ENCODE data around the gene XK.
A peak's percentile ranks its signal among the peaks of the same experiment; 100 is the strongest.

The XK gene

DNA sequence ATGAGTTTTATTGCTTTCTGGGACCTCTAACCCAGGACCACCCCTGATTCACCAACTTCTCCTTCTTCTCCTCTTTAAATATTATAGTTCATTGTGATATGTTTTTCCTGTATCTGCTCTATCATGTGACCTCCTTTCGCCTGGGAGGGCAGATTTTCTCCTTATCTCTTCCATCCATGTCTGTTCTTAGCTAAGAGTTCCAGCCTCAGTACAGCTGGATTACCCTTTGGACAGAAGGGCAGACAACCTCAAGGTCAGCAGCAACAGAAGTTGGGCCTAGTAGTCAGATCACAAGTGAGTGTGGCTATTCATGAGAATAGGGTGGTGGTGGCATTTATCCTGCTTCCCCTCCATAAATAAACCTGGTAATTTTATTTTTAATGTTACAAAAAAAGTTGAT, 5.7 kb upstream of the XK start:
- no peak for DNase-seq (ENCODE audit: low read depth)

DNA sequence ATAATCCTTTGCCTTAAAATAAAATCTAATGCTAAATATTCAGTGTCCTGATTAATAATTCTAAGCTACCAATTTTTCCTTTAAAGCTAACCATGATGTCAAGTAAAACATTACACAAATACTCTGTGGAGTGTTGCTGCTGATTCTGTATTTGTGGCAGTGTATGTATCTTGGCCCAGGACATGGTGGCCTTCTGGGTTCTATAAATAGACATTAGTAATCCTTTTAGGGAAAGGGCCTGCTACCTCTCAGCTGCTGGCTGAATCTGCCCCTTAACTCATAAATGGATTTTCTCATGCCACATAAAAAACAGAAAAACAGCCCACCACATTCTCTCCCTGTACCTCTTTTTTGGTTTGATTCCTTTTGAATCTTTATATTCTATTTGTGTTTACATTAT, 1.2 kb upstream of the XK start:
- DNase-seq (ENCODE audit: low read depth): no peak

DNA sequence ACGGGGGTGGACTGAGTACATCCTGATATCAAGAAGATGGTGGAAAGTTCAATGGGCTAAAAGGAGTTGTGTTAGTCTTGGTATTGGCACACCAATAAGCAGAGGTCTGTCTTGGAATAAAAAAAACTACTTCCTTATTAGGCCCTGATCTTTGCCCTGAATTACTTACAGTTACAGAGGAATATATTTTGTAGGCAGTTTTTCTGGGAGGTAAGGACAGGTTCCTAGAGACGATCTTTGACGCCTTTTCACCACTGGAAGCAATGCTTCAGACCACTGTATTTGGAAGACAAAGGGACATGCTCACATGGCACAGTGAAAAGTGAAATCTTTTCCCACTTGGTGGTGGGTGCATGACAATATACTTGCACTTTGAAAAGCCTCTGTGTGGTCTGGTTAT, 618 bp upstream of the XK start:
- DNase-seq (ENCODE audit: low read depth): no peak

DNA sequence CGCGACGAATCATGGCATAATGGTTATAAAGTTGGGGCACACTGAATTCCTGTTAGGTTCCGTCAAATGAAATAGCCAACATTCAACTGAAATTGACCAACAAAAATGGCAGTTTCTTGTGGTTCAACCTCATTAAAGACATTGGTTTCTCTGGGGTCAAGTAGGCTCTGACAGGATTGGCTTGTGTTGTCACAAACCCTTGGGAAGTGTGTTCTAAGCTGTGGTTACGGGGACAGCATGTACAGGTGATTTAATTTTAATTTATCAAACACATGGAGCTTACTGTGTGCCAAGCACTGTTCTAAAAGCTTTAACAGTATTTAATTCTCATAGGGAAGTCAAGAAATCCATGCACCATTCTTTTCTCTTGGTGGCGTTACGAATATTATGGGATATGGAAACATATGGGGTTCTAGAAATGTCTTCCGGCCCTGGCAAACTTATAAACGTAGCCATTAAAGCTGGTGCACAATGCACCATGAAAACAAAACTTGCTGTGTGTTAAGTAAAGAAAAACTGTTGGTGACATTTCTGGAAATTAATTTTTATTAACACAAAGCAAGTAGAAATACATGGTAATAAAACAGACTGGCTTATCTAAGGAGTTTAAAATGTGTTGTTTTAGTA, 891 bp downstream of the XK start:
- no peak for DNase-seq (ENCODE audit: low read depth)

DNA sequence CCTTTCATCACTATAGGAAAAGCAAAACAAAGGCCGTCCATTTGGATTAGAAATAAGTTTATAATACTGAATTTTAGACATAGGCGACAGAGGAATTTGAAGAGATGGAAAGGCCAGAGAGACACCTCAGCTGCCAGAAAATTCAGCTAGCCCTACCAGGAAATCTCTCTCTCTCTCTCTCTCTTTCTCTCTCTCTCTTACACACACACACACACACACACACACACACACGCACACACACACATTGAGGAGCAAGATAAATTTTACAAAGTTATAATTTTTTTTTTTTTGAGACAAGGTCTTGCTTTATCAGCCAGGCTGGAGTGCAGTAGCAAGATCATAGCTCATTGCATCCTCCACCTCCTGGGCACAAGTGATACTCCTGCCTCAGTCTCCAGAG, 1.4 kb downstream of the XK start:
- no peak for DNase-seq (ENCODE audit: low read depth)

DNA sequence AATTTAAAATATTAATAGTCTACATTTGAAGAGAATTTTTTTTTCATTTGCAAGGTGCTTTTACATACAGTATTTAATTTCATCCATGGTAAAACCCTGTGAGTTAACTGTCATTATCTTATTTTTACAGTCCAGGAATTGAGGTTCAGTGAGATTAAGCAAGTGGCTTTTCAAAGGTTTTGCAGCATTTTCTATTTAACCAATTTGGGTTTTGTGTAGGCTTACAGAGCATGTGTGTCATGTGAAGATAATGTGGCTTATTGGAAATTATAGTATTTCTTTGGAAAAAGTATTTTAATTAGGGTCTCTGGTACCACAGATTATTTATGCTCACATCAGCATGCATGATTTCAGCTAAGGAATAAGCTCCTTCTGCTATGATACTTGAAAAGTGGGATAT, 4.5 kb downstream of the XK start:
- no peak for DNase-seq (ENCODE audit: low read depth)

DNA sequence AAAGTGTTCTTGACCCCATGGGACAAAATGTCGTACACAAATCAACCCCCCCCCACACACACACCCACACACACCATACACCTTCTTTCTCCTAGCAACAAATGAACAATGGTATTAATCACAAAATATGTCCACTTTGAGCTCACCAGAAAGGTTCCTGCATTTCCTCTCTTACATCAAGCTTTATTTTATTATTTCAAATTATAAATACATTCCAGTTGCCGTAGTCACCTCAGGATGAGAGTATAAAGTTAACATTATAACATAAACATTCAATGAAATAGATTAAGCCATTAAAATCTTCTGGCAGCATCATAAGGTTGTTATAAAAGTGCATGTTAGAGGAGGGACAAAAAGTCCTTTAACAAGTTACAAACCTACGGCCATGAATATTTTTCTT, 7.3 kb downstream of the XK start:
- DNase-seq (ENCODE audit: low read depth): no peak

DNA sequence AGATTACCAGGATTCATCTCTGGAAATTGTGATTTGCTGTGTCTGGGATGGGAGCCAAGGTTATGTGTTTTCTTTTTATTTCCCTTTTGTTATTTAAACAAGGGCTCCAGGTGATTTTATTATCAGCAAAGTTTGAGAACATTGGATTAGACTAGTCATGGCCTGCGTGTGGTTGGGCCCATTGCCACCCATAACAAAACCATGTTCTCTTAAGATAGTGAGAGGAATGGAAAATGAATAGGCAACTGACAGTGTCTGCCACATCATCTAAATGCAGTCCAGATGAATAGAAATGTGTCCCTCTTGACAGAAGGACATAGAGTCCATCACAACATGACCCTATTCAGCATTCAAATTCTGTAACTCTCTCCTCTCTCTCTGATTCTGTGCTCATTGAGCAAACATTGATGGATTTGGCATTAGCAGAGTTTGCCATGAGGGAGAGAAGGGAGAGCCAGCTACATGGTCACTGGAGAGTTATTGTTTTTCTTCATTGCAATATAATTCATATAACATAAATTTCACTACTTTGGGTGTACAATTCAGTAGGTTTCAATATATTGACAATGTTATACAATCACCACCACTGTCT, 11.7 kb downstream of the XK start:
- DNase-seq (ENCODE audit: low read depth): no peak

DNA sequence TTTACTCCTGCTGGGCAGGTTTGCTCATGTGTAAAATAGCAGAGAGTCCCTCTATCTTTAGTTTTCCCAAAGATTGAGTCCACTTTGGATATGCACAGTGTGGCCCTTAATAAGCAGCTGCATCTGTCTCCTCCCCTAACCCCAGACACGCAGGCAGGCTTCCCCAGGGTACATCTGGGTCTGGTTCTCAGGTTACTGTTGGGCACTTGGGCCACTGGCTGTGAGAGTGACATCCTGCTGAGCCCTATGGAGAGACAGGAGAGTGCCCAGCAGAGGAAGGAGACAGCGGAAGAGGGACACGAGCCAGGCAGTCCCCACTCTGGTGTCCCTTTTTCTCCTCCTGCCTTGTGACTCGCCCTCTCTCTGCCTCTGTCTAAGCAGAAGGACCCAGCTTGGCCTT, 16.0 kb downstream of the XK start:
- no peak for DNase-seq (ENCODE audit: low read depth)

DNA sequence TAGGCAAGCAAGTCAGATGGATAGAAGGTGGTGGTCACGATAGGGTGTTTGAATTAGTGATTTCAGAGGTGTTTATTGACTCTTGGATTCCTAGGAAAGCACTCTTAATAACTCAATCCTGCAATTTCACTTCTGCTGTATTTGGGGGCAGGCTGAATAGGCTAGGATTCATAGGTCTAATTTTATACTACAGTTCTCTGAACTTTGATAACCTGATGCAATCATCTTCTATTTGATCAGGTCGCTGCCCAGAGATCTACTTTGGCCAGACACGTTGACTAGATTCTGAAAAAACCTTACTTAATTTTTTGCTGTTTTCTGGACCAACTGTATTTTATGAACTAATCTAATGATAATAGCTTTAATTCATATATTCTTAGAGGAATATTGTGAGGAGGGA, 26.4 kb downstream of the XK start:
- DNase-seq (ENCODE audit: low read depth): no peak

DNA sequence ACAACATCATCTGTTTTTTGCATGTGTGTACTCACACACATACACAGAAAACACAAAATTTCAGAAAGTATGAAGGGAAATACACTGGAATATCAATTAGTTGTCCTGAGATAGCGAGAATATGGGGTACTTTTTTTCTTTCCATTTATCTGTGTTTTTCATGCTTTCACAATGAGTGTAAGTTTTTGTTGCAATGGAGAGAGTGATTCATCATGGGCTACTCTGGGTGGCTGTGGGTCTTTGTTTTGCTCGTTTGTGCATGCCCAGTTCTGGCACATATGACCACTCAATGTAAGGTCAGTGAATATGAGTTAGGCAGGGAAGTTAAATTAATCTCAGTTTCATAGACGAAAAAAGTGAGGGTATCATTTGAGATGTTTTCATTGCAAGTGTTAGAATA, 26.9 kb downstream of the XK start:
- no peak for DNase-seq (ENCODE audit: low read depth)

DNA sequence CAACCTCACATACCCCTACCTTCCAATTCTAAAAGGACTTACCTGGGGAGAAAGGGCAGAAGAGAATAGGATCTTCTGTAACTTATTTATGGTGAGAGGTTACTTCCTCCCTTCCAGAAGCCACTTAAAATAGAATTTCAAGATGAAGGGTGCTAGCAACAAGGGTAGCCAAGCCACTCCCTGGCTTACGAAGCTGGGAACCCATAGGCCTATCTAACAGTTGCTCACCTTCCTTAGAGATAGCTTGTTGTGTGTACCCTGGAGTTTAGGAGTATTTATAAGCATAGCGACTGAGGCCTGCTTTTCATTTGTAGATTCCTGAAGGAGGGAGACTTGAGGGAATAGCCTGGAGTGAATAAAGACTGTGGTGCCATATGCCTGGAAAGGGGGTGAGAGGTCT, 28.9 kb downstream of the XK start:
- DNase-seq (ENCODE audit: low read depth): no peak

DNA sequence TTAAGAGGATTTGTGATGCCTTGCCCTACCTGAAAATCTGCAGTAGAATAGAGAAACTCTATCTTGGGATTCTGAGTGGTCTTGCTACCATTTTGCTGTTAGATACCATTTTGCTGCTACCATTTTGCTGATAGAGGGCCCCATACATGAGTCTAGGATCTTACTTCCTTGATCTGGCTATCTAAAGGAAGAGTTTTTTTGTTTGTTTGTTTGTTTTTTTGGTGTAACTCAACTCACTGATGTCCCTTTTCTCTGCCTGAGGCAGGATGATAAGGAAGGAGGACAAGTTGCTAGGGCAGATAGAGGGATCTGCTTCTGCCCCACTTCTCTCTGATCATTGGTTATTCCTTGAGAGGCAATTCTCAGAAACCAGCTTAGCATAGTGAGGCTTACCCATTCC, 31.0 kb downstream of the XK start:
- DNase-seq (ENCODE audit: low read depth): no peak

DNA sequence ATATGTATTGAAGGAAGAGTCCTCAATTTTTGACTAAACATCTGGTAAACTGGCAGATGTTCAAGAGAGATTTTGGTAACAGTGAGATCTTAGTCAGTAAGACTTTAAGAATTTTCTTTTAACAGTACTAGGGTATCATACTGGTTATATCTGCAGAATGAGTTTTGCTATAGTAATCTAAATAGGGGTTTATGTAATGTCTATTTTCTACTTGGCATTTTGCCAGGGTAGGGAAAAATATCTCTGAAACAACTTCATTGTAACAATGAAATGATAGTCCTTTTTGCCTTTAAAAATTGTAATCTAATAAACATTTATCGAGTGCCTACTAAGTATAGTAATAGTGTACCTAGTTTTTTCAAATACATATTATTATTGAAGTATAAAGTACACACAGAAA, 32.1 kb downstream of the XK start:
- DNase-seq (ENCODE audit: low read depth): no peak

DNA sequence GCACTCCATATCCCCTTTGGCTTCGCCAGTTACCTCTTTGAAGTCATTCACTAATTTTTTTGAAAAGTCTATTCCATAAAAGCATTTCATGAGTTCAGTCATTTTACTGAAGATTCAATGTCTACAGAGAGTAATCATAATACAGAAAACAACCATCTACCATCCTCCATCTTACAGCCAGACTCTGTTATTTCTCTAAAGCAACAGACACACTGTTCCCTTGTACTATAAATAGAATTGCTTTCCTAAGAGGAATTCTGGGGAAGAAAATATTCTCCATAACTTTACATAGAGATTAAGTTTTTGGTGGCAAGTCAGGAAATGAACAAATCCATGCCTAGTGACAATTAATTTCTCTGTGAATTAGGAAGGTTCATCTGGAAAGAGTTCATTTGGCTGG, 37.0 kb downstream of the XK start:
- no peak for DNase-seq (ENCODE audit: low read depth)

DNA sequence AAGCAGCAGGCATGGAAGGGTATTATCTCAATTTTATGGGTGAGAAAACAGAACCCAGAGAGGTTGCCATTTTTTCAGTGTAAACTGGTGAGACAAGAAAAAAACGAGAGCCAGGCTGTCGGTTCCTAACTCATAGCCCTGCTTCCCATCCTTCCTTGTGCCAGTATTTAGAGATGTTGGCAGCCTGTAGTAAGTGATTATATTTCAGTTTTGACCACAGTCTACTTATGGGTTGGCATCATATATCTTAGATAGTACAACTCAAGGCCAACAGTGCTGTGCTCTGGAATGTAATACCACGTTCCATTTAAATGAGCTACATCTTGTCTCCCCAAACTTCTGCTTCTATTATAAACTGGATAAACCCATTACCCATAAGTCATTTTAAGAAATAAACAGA, 40.8 kb downstream of the XK start:
- DNase-seq (ENCODE audit: low read depth): no peak

DNA sequence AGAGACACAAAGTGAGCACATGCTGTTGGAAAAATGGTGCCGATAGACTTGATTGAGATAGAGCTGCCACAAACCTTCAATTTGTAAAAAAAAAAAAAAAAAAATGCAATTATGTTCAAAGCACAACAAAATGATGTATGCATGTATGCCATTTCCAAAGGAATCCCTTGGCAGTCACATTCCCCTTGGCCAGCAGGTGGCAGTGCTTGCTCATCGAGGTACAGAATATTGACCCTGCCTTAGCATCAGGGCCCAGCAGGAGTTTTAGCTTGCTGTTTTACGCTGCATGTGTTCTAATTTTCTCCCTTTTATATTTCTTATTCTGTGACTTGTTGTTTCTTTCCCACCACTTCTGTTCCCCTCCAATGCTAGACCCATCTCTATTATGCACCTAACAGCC, 59.8 kb downstream of the XK start:
- peak; percentile 71 for DNase-seq (ENCODE audit: low read depth)

DNA sequence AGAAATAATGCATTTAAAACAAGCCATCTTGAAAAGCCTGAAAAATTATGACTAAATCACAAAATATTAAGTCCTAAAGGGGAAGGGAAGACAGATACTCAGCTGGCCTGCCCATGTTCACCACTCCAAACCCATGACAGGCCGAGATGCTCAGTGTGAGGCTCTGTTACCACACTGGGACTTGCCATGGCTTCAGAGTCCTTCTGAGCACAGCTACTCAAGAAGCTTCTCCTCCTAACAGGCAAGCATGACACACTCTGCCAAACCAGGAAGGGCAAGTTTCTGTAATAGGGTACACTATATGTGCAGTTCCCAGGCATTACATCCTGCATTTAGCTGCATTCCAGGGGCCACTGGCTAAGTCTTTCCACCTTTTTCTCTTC, 60.2 kb downstream of the XK start:
- DNase-seq (ENCODE audit: low read depth): no peak

DNA sequence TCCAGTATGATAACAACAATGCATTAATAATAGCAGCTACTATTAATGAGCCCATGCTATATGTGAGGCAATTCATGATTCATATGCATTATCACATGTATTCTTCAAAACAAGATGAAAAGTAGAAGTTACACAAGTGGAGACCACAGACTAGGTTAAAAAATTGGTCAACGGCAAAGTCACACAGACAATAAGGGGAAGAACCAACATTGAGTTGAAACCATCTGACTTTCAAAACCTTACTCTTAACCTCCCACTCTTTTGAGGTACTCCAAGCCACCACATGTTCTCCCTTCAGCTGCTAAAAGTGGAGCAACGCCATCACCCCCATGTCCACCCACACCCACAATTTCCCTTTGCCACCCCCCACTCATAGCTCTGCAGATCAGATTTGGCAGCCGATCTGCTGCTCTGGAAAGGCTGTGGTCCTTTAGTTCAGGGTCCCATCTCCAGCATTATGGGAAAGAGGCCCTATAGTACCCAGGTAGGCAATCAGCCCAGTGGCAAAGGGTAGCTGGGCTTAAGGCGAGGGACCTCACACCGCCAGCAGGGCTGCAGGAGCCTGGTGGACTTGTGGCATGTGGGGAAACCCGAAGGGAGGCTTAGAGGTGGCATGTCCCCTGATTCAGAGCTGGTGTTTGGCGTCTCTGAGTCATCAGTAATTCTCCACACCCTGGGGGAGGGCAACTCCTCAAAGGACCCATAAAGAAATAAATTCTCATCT, 60.8 kb downstream of the XK start:
- no peak for DNase-seq (ENCODE audit: low read depth)

DNA sequence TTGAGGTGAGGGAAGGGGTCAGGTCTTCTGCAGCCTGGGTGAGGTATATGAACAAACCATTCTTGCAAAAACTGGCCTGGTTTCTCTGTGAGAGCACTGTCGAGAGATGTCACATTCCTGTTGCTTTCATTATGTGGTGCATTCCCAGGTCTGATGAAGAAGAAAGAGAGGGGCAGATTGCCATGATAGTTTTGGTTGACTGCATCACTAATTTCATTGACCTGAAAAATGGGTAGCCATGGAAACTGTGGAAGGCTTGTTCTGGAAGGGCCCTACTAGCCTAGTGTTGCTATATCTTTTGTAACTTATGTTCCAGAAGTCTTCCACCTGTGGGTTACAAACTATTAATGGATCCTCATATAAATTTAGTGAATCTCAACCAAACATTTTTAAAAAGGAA, 61.4 kb downstream of the XK start:
- DNase-seq (ENCODE audit: low read depth): no peak

DNA sequence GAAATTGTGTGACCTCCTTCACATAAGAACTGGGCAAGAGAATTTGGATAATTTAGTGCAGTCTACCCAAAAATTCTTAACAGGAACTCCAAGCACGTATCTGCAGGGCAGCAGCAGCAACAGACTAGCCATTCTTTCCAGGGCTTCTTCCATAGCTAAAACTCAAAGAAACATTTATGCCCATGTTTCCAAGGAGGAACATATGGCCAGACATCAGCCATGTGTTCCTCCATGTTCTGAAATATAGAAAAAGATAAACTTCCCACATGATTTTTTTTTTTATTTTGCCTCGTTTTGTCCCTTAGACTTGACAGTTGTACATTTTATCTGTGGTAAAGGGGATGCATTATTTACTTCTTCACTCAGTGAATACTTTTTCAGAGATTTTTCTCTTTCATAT, 66.7 kb downstream of the XK start:
- no peak for DNase-seq (ENCODE audit: low read depth)

DNA sequence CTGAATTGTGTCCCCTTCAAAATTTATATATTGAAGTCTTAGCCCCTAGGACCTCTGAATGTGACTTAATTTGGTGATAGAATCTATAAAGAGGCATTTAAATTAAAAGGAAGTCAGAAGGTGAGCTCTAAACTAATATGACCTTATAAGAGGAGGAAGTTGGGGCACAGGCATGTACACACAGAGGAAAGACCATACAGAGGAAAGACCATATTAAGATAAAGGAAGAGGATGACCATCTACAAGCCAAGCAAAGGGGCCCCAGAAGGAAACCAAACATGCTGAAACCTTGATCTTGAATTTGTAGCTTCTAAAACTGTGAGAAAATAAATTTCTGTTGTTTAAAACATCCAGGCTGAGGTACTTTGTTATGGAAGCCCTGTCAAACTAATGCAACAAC, 67.3 kb downstream of the XK start:
- DNase-seq (ENCODE audit: low read depth): no peak

DNA sequence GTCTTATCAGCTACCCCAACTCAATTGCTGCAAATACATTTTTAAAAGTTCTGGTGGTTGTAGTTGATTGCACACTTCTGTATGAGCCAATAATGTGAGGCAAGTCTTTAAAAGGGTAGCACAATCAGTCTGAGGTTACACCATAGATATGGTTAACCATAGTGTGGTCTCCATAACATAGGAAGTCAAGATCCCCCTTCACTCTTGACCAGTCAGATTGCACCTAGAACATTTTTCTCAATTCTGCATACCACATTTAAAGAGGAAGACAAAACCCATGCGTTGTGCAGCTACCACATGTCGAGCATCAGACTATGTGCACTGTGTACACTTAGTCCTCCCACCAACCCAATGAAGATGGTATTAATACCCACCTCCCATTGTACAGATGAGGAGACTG, 67.8 kb downstream of the XK start:
- DNase-seq (ENCODE audit: low read depth): no peak

DNA sequence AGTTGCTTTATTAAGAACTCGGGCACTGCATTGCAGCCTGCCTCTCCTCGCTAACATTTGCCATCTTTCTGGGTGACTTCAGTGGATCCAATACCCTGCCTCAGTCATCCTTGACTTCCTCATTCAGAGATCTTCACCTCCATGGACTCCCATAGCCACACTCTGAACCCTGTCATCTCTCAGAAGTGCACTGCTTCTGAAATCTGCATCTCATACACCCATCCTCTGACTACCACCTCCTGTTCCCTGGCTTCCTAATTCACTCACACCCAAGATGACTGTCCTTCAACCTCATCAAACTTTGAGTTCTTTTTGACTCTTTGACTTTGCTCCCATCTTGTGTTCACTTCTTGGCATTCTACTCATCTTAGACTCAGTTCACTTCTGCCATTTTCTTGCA, 68.9 kb downstream of the XK start:
- no peak for DNase-seq (ENCODE audit: low read depth)

All from T follicular helper cell (primary cell).